CD1c-positive myeloid dendritic cell (primary cell): Measurements from ENCODE around the gene MS4A4E.
"Not testable (repeated sequence)": the region's sequence is repeated elsewhere in the genome, so short reads cannot be mapped to it uniquely, and the experiment has no call there.

Experiments
- DNase-seq: peaks from one replicate; pipeline ENCODE4 v3.0.0-alpha.2; 2016; ENCODE audit errors: extremely low spot score

The MS4A4E gene

GRCh38 chr11:60221692-60222091, 21.2 kb downstream of the MS4A4E start:
- peak; percentile 17 for DNase-seq

GRCh38 chr11:60221181-60221580, 21.8 kb downstream of the MS4A4E start:
- DNase-seq: peak; percentile 21

- no peak for DNase-seq
Measured at GRCh38 chr11:60214386-60214785, 28.6 kb downstream of the MS4A4E start.

GRCh38 chr11:60211206-60211605, 31.7 kb downstream of the MS4A4E start:
- DNase-seq: no peak

GRCh38 chr11:60209977-60210376, 33.0 kb downstream of the MS4A4E start:
- no peak for DNase-seq

- DNase-seq: no peak
Measured at GRCh38 chr11:60208951-60209350, 34.0 kb downstream of the MS4A4E start.

GRCh38 chr11:60208146-60208895, 34.6 kb downstream of the MS4A4E start:
- DNase-seq: no peak

GRCh38 chr11:60206616-60207015, 36.3 kb downstream of the MS4A4E start:
- DNase-seq: no peak

- peak; percentile 75 for DNase-seq
Measured at GRCh38 chr11:60204922-60205321, 38.0 kb downstream of the MS4A4E start.

GRCh38 chr11:60201334-60201733, 41.6 kb downstream of the MS4A4E start:
- DNase-seq: not testable (repeated sequence)

GRCh38 chr11:60197442-60197841, 45.5 kb downstream of the MS4A4E start:
- DNase-seq: no peak

- peak; percentile 65 for DNase-seq
Measured at GRCh38 chr11:60195923-60196368, 47.0 kb downstream of the MS4A4E start.

GRCh38 chr11:60194511-60194910, 48.4 kb downstream of the MS4A4E start:
- DNase-seq: peak; percentile 25

GRCh38 chr11:60193687-60194433, 49.1 kb downstream of the MS4A4E start:
- DNase-seq: peak; percentile 76

- peak; percentile 14 for DNase-seq
Measured at GRCh38 chr11:60192564-60192963, 50.4 kb downstream of the MS4A4E start.

GRCh38 chr11:60188481-60188880, 54.5 kb downstream of the MS4A4E start:
- DNase-seq: peak; percentile 58

- not testable (repeated sequence) for DNase-seq
Measured at GRCh38 chr11:60186128-60186527, 56.8 kb downstream of the MS4A4E start.

- not testable (repeated sequence) for DNase-seq
Measured at GRCh38 chr11:60185512-60185827, 57.5 kb downstream of the MS4A4E start.

GRCh38 chr11:60184824-60185511, 58.0 kb downstream of the MS4A4E start:
- DNase-seq: peak; percentile 88

- DNase-seq: peak; percentile 59
Measured at GRCh38 chr11:60183591-60184205, 59.2 kb downstream of the MS4A4E start.

- DNase-seq: peak; percentile 82
Measured at GRCh38 chr11:60182541-60183330, 60.2 kb downstream of the MS4A4E start, which contains the start of gene MS4A6A. TSS of gene MS4A6A (minus strand) at chr11:60183083. CDS start at chr11:60181727, 1,356 bp downstream.
